GM23338 (cell line): ENCODE measurements around the gene RTKN. TPM values are rescaled to one million over a fixed set of nuclear protein-coding genes. Genes with fewer than 3 reads are reported as not detected.

Experiments
- ATAC-seq: fragments of 200-7000 bp; cut with Tn5 transposase; 3 replicates; pipeline ENCODE4 v1.9.1; 2020
- DNase-seq: peaks from one replicate; pipeline ENCODE4 v3.0.0-alpha.2; 2015; ENCODE audit warnings: low spot score
- H2AFZ ChIP-seq: fragments of 200-600 bp; sonication (generic); 2 replicates; pipeline ENCODE4 v1.8.0; 2016; ENCODE audit warnings: antibody characterized with exemption, mild to moderate bottlenecking, moderate library complexity
- H3F3A ChIP-seq: fragments of 200-600 bp; sonication (generic); replicated peaks from 2 replicates; pipeline ENCODE4 v1.8.0; 2017; ENCODE audit warnings: antibody characterized with exemption, mixed run types, low read depth
- H3K27ac ChIP-seq: fragments of 200-600 bp; sonication (generic); 2 replicates; pipeline ENCODE4 v1.6.1; 2016; ENCODE audit warnings: low read depth
- H3K27me3 ChIP-seq: fragments of 200-600 bp; sonication (generic); 2 replicates; pipeline ENCODE4 v1.8.0; 2016; ENCODE audit warnings: mild to moderate bottlenecking, mixed run types, moderate library complexity; ENCODE audit not compliant: insufficient read depth
- H3K36me3 ChIP-seq: fragments of 200-600 bp; sonication (generic); 2 replicates; pipeline ENCODE4 v1.8.0; 2016; ENCODE audit warnings: mild to moderate bottlenecking; ENCODE audit not compliant: insufficient read depth
- H3K4me1 ChIP-seq: fragments of 200-600 bp; sonication (generic); 2 replicates; pipeline ENCODE4 v1.8.0; 2016; ENCODE audit warnings: mild to moderate bottlenecking, moderate library complexity; ENCODE audit not compliant: insufficient read depth
- H3K4me2 ChIP-seq: fragments of 200-600 bp; sonication (generic); 2 replicates; pipeline ENCODE4 v1.7.1; 2017; ENCODE audit warnings: mixed run types
- H3K4me3 ChIP-seq: fragments of 200-600 bp; sonication (generic); 2 replicates; pipeline ENCODE4 v1.6.1; 2016; ENCODE audit warnings: mixed run types
- H3K79me2 ChIP-seq: fragments of 200-600 bp; sonication (generic); replicated peaks from 2 replicates; pipeline ENCODE4 v1.8.0; 2017; ENCODE audit warnings: mild to moderate bottlenecking; ENCODE audit not compliant: insufficient read depth
- H3K9me2 ChIP-seq: fragments of 200-600 bp; sonication (generic); 2 replicates; pipeline ENCODE4 v1.8.0; 2017; ENCODE audit not compliant: insufficient read depth
- H4K20me1 ChIP-seq: fragments of 200-600 bp; sonication (generic); replicated peaks from 2 replicates; pipeline ENCODE4 v1.8.0; 2017; ENCODE audit warnings: mild to moderate bottlenecking; ENCODE audit not compliant: insufficient read depth
- H3K27ac Mint-ChIP-seq: 2 replicates; pipeline ENCODE4 v1.8.0; 2020; ENCODE audit warnings: inconsistent platforms, mild to moderate bottlenecking, moderate library complexity, mixed read lengths
- H3K27me3 Mint-ChIP-seq: 3 replicates; pipeline ENCODE4 v1.8.0; 2022; ENCODE audit warnings: low read depth, mild to moderate bottlenecking, moderate library complexity, mixed read lengths, inconsistent platforms; ENCODE audit not compliant: insufficient read depth, poor library complexity
- H3K36me3 Mint-ChIP-seq: 3 replicates; pipeline ENCODE4 v1.8.0; 2021; ENCODE audit warnings: low read depth, mild to moderate bottlenecking, inconsistent platforms, moderate library complexity, mixed read lengths
- H3K4me1 Mint-ChIP-seq: 3 replicates; pipeline ENCODE4 v1.8.0; 2020; ENCODE audit warnings: mild to moderate bottlenecking, inconsistent platforms, mixed read lengths
- H3K4me3 Mint-ChIP-seq: 3 replicates; pipeline ENCODE4 v1.8.0; 2021; ENCODE audit warnings: moderate library complexity, mild to moderate bottlenecking, inconsistent platforms, mixed read lengths
- H3K9me3 Mint-ChIP-seq: 3 replicates; pipeline ENCODE4 v1.8.0; 2020; ENCODE audit warnings: moderate library complexity, mild to moderate bottlenecking, inconsistent platforms, mixed read lengths
- CREB1 ChIP-seq: fragments of 250-450 bp; sonication (Bioruptor Pico); IDR thresholded peaks from 2 replicates; pipeline ENCODE4 v1.5.0; 2020; ENCODE audit warnings: low read depth, mild to moderate bottlenecking, moderate library complexity
- EZH2 ChIP-seq: fragments of 200-600 bp; sonication (generic); IDR thresholded peaks from one replicate; pipeline ENCODE4 v1.8.0; 2017; ENCODE audit warnings: antibody characterized with exemption, mild to moderate bottlenecking, low read depth; ENCODE audit not compliant: unreplicated experiment
- EZH2phosphoT487 ChIP-seq: fragments of 200-600 bp; sonication (generic); IDR thresholded peaks from one replicate; pipeline ENCODE4 v1.8.1; 2018; ENCODE audit warnings: antibody characterized with exemption; ENCODE audit not compliant: unreplicated experiment
- JUNB ChIP-seq: IDR thresholded peaks from one replicate; pipeline ENCODE4 v1.6.1; 2016; ENCODE audit warnings: antibody characterized with exemption; ENCODE audit not compliant: unreplicated experiment
- NANOG ChIP-seq: IDR thresholded peaks from 2 replicates; pipeline ENCODE4 v1.6.1; 2016; ENCODE audit warnings: antibody characterized with exemption, borderline replicate concordance
- POLR2AphosphoS5 ChIP-seq: IDR thresholded peaks from 2 replicates; pipeline ENCODE4 v1.6.1; 2016; ENCODE audit warnings: antibody characterized with exemption, low read depth
- REST ChIP-seq: IDR thresholded peaks from one replicate; pipeline ENCODE4 v1.6.1; 2018; ENCODE audit warnings: antibody characterized with exemption; ENCODE audit not compliant: unreplicated experiment
- STAT1 ChIP-seq: IDR thresholded peaks from one replicate; pipeline ENCODE4 v1.6.1; 2016; ENCODE audit warnings: antibody characterized with exemption; ENCODE audit not compliant: unreplicated experiment
- ZNF114 ChIP-seq: fragments of 250-450 bp; sonication (Bioruptor Pico); IDR thresholded peaks from 2 replicates; pipeline ENCODE4 v1.5.0; 2020; ENCODE audit warnings: mild to moderate bottlenecking, moderate library complexity
- ZNF331 ChIP-seq: fragments of 250-450 bp; sonication (Bioruptor Pico); IDR thresholded peaks from 2 replicates; pipeline ENCODE4 v1.5.0; 2020; ENCODE audit warnings: low read depth, mild to moderate bottlenecking, moderate library complexity
- polyA plus RNA-seq: library from polyadenylated mRNA; unstranded; fragments of >200 nt; fragmentation: Nextera tagmentation; extraction: Ambion mirVana; gene quantifications from 2 replicates; pipeline ENCODE4 v1.2.1, GENCODE V29; 2016
- total RNA-seq: library from RNA; depleted of rRNA; stranded (reverse); fragments of >200 nt; shearing (Covaris generic); gene quantifications from 2 replicates; pipeline ENCODE4 v1.2.3, GENCODE V29; 2014
- TF ChIP-seq, protein P1 (sequence below): IDR thresholded peaks from 2 replicates; pipeline ENCODE4 v1.6.1; 2016; ENCODE audit warnings: antibody characterized with exemption
- TF ChIP-seq, protein P2 (sequence below): fragments of 250-450 bp; sonication (Bioruptor Pico); IDR thresholded peaks from 2 replicates; pipeline ENCODE4 v1.5.0; 2020; ENCODE audit warnings: mild to moderate bottlenecking, moderate library complexity
- TF ChIP-seq, protein P3 (sequence below), 2 experiments: fragments of 200-600 bp in 1 of 2; sonication (generic) in 1 of 2; conservative IDR thresholded peaks; 2 replicates each; pipeline versions ENCODE4 v1.5.1 to v1.6.1; 2016 to 2017; ENCODE audit warnings: antibody characterized with exemption in 2 of 2, low read depth in 2 of 2, mild to moderate bottlenecking in 2 of 2, moderate library complexity in 1 of 2

RTKN gene
- total and polyA plus RNA-seq, 2 experiments from 2014 or later, result 24.5 to 50.0 TPM

DNA sequence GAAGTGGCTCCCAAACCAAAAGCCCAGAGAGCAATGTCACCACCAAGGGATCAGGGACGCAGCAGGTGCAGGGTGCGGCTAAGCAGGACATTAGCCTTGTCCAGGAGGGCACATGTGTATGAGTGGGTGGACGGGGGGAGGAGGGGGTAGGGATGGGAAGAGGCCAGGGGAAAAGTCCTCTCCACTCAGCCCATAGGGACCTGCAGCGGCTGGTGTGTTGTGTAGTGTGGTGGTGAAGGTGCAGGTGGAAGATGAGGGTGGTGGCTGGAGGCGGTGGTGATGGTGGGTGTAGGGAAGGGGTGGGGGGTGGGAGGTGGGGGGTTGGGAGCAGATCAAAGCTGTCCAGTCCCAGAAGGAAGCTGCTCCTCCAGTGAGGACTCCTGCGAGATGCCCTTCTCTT lies 24.0 kb downstream of the RTKN start:
- H3K4me1 ChIP-seq, result peaks cover 16% of the 10 kb centered on the region
- peaks cover 6% of the 10 kb centered on the region; the same call in 1 of the 2 replicates for H3F3A ChIP-seq
- Mint-ChIP-seq H3K4me3 (no peak overlapping the region), H3K27me3 (peaks cover 48% of the 10 kb centered on the region), H3K4me1 (peaks cover 17% of the 10 kb centered on the region), H3K9me3 (no peaks in the 10 kb centered on the region), H3K27ac (no peak overlapping the region), H3K36me3 (no peaks in the 10 kb centered on the region; the same call in 2 of the 3 replicates)
- ATAC-seq, result no peak
- H3K4me2 ChIP-seq, result no peak overlapping the region
- no peaks in the 10 kb centered on the region for H3K79me2 ChIP-seq
- no peak for DNase-seq
- no peak overlapping the region for H3K27ac ChIP-seq
- no peaks in the 10 kb centered on the region for H4K20me1 ChIP-seq
- H3K36me3 ChIP-seq, result no peaks in the 10 kb centered on the region
- no peaks in the 10 kb centered on the region for H3K9me2 ChIP-seq
- peaks cover 42% of the 10 kb centered on the region for H3K27me3 ChIP-seq
- H3K4me3 ChIP-seq, result no peak overlapping the region
- TF ChIP-seq, protein P1, sequence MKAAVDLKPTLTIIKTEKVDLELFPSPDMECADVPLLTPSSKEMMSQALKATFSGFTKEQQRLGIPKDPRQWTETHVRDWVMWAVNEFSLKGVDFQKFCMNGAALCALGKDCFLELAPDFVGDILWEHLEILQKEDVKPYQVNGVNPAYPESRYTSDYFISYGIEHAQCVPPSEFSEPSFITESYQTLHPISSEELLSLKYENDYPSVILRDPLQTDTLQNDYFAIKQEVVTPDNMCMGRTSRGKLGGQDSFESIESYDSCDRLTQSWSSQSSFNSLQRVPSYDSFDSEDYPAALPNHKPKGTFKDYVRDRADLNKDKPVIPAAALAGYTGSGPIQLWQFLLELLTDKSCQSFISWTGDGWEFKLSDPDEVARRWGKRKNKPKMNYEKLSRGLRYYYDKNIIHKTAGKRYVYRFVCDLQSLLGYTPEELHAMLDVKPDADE, result no peak
- TF ChIP-seq EZH2, result no peak
- no peak for TF ChIP-seq NANOG
- TF ChIP-seq, protein P2, sequence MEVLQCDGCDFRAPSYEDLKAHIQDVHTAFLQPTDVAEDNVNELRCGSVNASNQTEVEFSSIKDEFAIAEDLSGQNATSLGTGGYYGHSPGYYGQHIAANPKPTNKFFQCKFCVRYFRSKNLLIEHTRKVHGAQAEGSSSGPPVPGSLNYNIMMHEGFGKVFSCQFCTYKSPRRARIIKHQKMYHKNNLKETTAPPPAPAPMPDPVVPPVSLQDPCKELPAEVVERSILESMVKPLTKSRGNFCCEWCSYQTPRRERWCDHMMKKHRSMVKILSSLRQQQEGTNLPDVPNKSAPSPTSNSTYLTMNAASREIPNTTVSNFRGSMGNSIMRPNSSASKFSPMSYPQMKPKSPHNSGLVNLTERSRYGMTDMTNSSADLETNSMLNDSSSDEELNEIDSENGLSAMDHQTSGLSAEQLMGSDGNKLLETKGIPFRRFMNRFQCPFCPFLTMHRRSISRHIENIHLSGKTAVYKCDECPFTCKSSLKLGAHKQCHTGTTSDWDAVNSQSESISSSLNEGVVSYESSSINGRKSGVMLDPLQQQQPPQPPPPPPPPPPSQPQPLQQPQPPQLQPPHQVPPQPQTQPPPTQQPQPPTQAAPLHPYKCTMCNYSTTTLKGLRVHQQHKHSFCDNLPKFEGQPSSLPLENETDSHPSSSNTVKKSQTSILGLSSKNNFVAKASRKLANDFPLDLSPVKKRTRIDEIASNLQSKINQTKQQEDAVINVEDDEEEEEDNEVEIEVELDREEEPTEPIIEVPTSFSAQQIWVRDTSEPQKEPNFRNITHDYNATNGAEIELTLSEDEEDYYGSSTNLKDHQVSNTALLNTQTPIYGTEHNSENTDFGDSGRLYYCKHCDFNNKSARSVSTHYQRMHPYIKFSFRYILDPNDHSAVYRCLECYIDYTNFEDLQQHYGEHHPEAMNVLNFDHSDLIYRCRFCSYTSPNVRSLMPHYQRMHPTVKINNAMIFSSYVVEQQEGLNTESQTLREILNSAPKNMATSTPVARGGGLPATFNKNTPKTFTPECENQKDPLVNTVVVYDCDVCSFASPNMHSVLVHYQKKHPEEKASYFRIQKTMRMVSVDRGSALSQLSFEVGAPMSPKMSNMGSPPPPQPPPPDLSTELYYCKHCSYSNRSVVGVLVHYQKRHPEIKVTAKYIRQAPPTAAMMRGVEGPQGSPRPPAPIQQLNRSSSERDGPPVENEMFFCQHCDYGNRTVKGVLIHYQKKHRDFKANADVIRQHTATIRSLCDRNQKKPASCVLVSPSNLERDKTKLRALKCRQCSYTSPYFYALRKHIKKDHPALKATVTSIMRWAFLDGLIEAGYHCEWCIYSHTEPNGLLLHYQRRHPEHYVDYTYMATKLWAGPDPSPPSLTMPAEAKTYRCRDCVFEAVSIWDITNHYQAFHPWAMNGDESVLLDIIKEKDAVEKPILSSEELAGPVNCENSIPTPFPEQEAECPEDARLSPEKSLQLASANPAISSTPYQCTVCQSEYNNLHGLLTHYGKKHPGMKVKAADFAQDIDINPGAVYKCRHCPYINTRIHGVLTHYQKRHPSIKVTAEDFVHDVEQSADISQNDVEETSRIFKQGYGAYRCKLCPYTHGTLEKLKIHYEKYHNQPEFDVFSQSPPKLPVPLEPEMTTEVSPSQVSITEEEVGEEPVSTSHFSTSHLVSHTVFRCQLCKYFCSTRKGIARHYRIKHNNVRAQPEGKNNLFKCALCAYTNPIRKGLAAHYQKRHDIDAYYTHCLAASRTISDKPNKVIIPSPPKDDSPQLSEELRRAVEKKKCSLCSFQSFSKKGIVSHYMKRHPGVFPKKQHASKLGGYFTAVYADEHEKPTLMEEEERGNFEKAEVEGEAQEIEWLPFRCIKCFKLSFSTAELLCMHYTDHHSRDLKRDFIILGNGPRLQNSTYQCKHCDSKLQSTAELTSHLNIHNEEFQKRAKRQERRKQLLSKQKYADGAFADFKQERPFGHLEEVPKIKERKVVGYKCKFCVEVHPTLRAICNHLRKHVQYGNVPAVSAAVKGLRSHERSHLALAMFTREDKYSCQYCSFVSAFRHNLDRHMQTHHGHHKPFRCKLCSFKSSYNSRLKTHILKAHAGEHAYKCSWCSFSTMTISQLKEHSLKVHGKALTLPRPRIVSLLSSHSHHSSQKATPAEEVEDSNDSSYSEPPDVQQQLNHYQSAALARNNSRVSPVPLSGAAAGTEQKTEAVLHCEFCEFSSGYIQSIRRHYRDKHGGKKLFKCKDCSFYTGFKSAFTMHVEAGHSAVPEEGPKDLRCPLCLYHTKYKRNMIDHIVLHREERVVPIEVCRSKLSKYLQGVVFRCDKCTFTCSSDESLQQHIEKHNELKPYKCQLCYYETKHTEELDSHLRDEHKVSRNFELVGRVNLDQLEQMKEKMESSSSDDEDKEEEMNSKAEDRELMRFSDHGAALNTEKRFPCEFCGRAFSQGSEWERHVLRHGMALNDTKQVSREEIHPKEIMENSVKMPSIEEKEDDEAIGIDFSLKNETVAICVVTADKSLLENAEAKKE (CRISPR knock-in tag), result no peak
- no peak for TF ChIP-seq EZH2phosphoT487
- TF ChIP-seq, protein P3, sequence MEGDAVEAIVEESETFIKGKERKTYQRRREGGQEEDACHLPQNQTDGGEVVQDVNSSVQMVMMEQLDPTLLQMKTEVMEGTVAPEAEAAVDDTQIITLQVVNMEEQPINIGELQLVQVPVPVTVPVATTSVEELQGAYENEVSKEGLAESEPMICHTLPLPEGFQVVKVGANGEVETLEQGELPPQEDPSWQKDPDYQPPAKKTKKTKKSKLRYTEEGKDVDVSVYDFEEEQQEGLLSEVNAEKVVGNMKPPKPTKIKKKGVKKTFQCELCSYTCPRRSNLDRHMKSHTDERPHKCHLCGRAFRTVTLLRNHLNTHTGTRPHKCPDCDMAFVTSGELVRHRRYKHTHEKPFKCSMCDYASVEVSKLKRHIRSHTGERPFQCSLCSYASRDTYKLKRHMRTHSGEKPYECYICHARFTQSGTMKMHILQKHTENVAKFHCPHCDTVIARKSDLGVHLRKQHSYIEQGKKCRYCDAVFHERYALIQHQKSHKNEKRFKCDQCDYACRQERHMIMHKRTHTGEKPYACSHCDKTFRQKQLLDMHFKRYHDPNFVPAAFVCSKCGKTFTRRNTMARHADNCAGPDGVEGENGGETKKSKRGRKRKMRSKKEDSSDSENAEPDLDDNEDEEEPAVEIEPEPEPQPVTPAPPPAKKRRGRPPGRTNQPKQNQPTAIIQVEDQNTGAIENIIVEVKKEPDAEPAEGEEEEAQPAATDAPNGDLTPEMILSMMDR (conservative IDR thresholded peaks at IDR 0.05; ENCODE audit: low read depth in 2 of 2), result no peak
- no peak for TF ChIP-seq JUNB
- no peak for TF ChIP-seq CREB1 (CRISPR knock-in tag)
- no peak for TF ChIP-seq REST
- TF ChIP-seq ZNF331 (CRISPR knock-in tag), result no peak
- TF ChIP-seq ZNF114, result no peak
- TF ChIP-seq POLR2AphosphoS5, result no peak
- TF ChIP-seq STAT1, result no peak
- H2AFZ ChIP-seq, result no peak overlapping the region
